ENCODE data around the gene COX20.

The COX20 gene

GRCh38 chr1:244841273-244841927, 5.9 kb downstream of the COX20 start:
- no peak for DNase-seq (ENCODE audit: low read depth)
- in situ Hi-C loops (cut with HindIII; ENCODE audit: low sequenced_read_pairs) = no loop called here
- no peak overlapping the region for H3K4me3 ChIP-seq (ENCODE audit: low read depth, low read length)
- TF ChIP-seq CTCF (IDR thresholded peaks at IDR 0.05; ENCODE audit: low read depth, low read length, missing control alignments) = no peak

- TF ChIP-seq CTCF (IDR thresholded peaks at IDR 0.05; ENCODE audit: low read depth, low read length, missing control alignments) = no peak
- in situ Hi-C loops (cut with HindIII; ENCODE audit: low sequenced_read_pairs) = no loop called here
- DNase-seq (ENCODE audit: low read depth) = no peak
- no peak overlapping the region for H3K4me3 ChIP-seq (ENCODE audit: low read depth, low read length)
Measured at GRCh38 chr1:244843148-244843978, 7.9 kb downstream of the COX20 start.

- TF ChIP-seq CTCF (IDR thresholded peaks at IDR 0.05; ENCODE audit: low read depth, low read length, missing control alignments) = no peak
- in situ Hi-C loops (cut with HindIII; ENCODE audit: low sequenced_read_pairs) = no loop called here
- no peak for DNase-seq (ENCODE audit: low read depth)
- H3K4me3 ChIP-seq (ENCODE audit: low read depth, low read length) = no peak overlapping the region
Measured at GRCh38 chr1:244844155-244845121, 9.0 kb downstream of the COX20 start.

- no peak for TF ChIP-seq CTCF (IDR thresholded peaks at IDR 0.05; ENCODE audit: low read depth, low read length, missing control alignments)
- DNase-seq (ENCODE audit: low read depth) = no peak
- no peak overlapping the region for H3K4me3 ChIP-seq (ENCODE audit: low read depth, low read length)
- in situ Hi-C loops (cut with HindIII; ENCODE audit: low sequenced_read_pairs) = no loop called here
Measured at GRCh38 chr1:244846653-244847052, 11.2 kb downstream of the COX20 start.

- in situ Hi-C loops (cut with HindIII; ENCODE audit: low sequenced_read_pairs) = no loop called here
- TF ChIP-seq CTCF (IDR thresholded peaks at IDR 0.05; ENCODE audit: low read depth, low read length, missing control alignments) = no peak
- no peak overlapping the region for H3K4me3 ChIP-seq (ENCODE audit: low read depth, low read length)
- no peak for DNase-seq (ENCODE audit: low read depth)
Measured at GRCh38 chr1:244849189-244849866, 13.9 kb downstream of the COX20 start.

Measured in astrocyte of the cerebellum (primary cell).